Activated CD4-positive, CD25-positive, alpha-beta regulatory T cell treated with anti-CD3 and anti-CD28 coated beads, Interleukin-2, amount 50 U/mL, for 72 hours (primary cell): ENCODE data around the gene TTBK1.

Experiments
- DNase-seq: peaks from one replicate; pipeline ENCODE4 v3.0.0; 2021

The TTBK1 gene

GRCh38 chr6:43274127-43274915 lies 31.0 kb downstream of the TTBK1 start:
- DNase-seq: no peak

- DNase-seq: no peak
These were observed 31.8 kb downstream of the TTBK1 start for GRCh38 chr6:43274916-43275597.

- DNase-seq: no peak
These were observed 32.7 kb downstream of the TTBK1 start for GRCh38 chr6:43275801-43276576.

- no peak for DNase-seq
These were observed 33.5 kb downstream of the TTBK1 start for GRCh38 chr6:43276577-43277305.

- DNase-seq: no peak
These were observed 34.0 kb downstream of the TTBK1 start for GRCh38 chr6:43277306-43277642.

GRCh38 chr6:43277643-43278523 lies 34.6 kb downstream of the TTBK1 start:
- no peak for DNase-seq

GRCh38 chr6:43278524-43279078 lies 35.3 kb downstream of the TTBK1 start:
- no peak for DNase-seq

GRCh38 chr6:43280234-43280633 lies 37.0 kb downstream of the TTBK1 start:
- no peak for DNase-seq

GRCh38 chr6:43282060-43282459 lies 38.8 kb downstream of the TTBK1 start:
- no peak for DNase-seq

GRCh38 chr6:43282636-43283513 lies 39.6 kb downstream of the TTBK1 start:
- DNase-seq: no peak

- no peak for DNase-seq
These were observed 40.2 kb downstream of the TTBK1 start for GRCh38 chr6:43283514-43283901.

- DNase-seq: no peak
These were observed 40.6 kb downstream of the TTBK1 start for GRCh38 chr6:43283905-43284304.

GRCh38 chr6:43284991-43285781 lies 41.9 kb downstream of the TTBK1 start:
- DNase-seq: no peak

- no peak for DNase-seq
These were observed 42.6 kb downstream of the TTBK1 start for GRCh38 chr6:43285832-43286231.

GRCh38 chr6:43286456-43286979 lies 43.2 kb downstream of the TTBK1 start:
- no peak for DNase-seq

- no peak for DNase-seq
These were observed 43.9 kb downstream of the TTBK1 start for GRCh38 chr6:43286980-43287716.

- DNase-seq: no peak
These were observed 44.7 kb downstream of the TTBK1 start for GRCh38 chr6:43287717-43288679.
